ENCODE results near the gene WSCD1.

WSCD1 gene

DNA sequence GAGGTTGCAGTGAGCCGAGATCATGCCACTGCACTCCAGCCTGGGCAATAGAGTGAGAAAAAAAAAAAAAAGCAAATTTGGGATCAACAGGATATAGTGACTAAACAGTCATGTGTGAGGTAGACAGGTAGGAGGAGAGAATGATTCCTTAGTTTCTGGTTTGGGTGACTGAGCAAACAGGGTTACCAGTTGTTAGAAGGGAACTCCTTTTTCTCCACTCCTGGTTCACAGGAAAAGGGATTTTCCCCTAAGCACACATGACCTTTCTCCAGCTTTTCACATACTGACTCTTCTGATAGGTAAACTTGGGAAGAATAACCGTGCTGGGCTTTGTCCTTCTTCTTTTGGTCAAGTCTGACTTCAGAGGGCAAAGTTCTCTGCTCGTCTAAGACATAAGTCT is 17.3 kb upstream of the WSCD1 start:
- TF ChIP-seq POLR2AphosphoS5 (IDR thresholded peaks at IDR 0.05; ENCODE audit: borderline replicate concordance, low read depth, low read length) (no peak), FOXP2 (optimal IDR thresholded peaks at IDR 0.05; ENCODE audit: control extremely low read depth, extremely low read length, insufficient read depth) (no peak), EZH2 (IDR thresholded peaks at IDR 0.05) (no peak)
- Histone ChIP-seq H3K9ac (ENCODE audit: insufficient read length) (no peak overlapping the region), H3K4me3 (no peak overlapping the region), H3K9me3 (ENCODE audit: low read depth, low read length) (no peaks in the 10 kb centered on the region), H3K27ac (no peak overlapping the region), H3K36me3 (ENCODE audit: insufficient read depth, low read length) (no peaks in the 10 kb centered on the region)
- DNase-seq (ENCODE audit: low read depth, low spot score): no peak

DNA sequence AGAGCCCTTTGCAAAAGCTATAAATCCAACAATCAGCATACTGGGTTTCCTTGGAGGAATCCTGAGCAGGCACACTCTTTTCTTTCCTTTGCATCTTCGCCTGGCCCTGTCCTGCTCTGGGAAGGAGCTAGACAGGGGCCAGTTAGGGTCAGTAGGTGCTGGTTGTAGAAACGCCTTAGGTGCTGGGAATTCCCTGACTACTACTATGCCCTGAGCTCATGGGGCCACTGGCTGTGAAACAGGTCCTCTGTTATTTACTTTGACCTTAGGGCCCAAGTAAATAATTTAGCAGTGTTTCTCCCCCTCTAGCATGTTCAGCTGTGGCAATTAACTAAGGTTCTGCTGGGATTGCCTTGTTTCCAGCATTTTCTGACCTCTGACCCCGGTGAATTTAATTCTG is 15.8 kb upstream of the WSCD1 start:
- Histone ChIP-seq H3K27ac (no peak overlapping the region), H3K9ac (ENCODE audit: insufficient read length) (no peak overlapping the region), H3K36me3 (ENCODE audit: insufficient read depth, low read length) (no peaks in the 10 kb centered on the region), H3K4me3 (no peak overlapping the region), H3K9me3 (ENCODE audit: low read depth, low read length) (no peaks in the 10 kb centered on the region)
- no peak for DNase-seq (ENCODE audit: low read depth, low spot score)
- TF ChIP-seq POLR2AphosphoS5 (IDR thresholded peaks at IDR 0.05; ENCODE audit: borderline replicate concordance, low read depth, low read length) (no peak), FOXP2 (optimal IDR thresholded peaks at IDR 0.05; ENCODE audit: control extremely low read depth, extremely low read length, insufficient read depth) (no peak), EZH2 (IDR thresholded peaks at IDR 0.05) (no peak)

GRCh38 chr17:6056104-6056503 is 14.1 kb upstream of the WSCD1 start:
- Histone ChIP-seq H3K4me3 (no peak overlapping the region), H3K27ac (no peak overlapping the region), H3K9me3 (ENCODE audit: low read depth, low read length) (no peaks in the 10 kb centered on the region), H3K36me3 (ENCODE audit: insufficient read depth, low read length) (no peaks in the 10 kb centered on the region), H3K9ac (ENCODE audit: insufficient read length) (no peak overlapping the region)
- TF ChIP-seq FOXP2 (optimal IDR thresholded peaks at IDR 0.05; ENCODE audit: control extremely low read depth, extremely low read length, insufficient read depth): no peak
- TF ChIP-seq EZH2 (IDR thresholded peaks at IDR 0.05): no peak
- no peak for TF ChIP-seq POLR2AphosphoS5 (IDR thresholded peaks at IDR 0.05; ENCODE audit: borderline replicate concordance, low read depth, low read length)
- no peak for DNase-seq (ENCODE audit: low read depth, low spot score)

DNA sequence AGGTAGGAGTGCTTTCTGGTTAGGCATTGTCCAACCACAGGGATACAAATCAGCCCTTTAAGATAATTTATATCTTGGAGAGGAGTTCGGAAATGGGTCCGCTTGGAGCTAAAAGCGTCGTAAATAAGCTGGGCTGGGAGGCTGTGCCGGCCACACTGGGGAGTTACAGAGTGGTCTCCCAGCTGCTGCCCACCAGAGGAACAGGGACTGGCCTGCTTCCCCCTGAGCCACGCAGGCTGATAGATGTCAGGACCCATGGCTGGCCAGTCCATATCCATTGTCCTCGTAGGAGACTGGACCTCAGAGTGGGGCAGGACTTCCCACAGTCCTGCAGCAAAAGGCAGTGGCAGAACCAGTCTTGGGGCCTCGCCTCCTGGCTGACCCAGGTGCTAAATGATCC is 12.6 kb upstream of the WSCD1 start:
- H3K27ac ChIP-seq: no peak overlapping the region
- no peaks in the 10 kb centered on the region for H3K36me3 ChIP-seq (ENCODE audit: insufficient read depth, low read length)
- no peaks in the 10 kb centered on the region for H3K9me3 ChIP-seq (ENCODE audit: low read depth, low read length)
- TF ChIP-seq FOXP2 (optimal IDR thresholded peaks at IDR 0.05; ENCODE audit: control extremely low read depth, extremely low read length, insufficient read depth) (no peak), POLR2AphosphoS5 (IDR thresholded peaks at IDR 0.05; ENCODE audit: borderline replicate concordance, low read depth, low read length) (no peak), EZH2 (IDR thresholded peaks at IDR 0.05) (no peak)
- H3K9ac ChIP-seq (ENCODE audit: insufficient read length): no peak overlapping the region
- no peak overlapping the region for H3K4me3 ChIP-seq
- no peak for DNase-seq (ENCODE audit: low read depth, low spot score)

DNA sequence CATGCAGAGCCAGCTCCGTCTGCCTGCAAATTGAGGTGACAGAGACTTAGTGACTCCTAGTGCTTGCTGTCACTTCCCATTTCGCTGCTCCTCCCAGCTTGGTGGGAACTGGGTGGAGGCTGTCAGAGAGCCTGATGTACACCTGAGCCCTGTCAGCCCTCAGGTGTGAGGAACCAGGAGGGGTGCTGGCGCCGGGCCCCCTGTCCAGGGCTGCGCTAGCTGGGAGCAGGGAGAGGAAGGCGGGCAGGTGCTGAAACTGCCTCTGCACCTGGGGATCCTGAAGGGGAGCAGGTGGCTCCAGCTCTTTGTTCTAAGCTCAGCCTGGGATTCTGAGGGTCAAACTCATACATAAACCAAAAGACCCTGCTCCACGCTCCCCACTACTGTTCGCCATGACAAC is 10.8 kb upstream of the WSCD1 start:
- Histone ChIP-seq H3K36me3 (ENCODE audit: insufficient read depth, low read length) (no peaks in the 10 kb centered on the region), H3K27ac (no peak overlapping the region), H3K4me3 (no peak overlapping the region), H3K9ac (ENCODE audit: insufficient read length) (no peak overlapping the region), H3K9me3 (ENCODE audit: low read depth, low read length) (no peaks in the 10 kb centered on the region)
- DNase-seq (ENCODE audit: low read depth, low spot score): no peak
- TF ChIP-seq POLR2AphosphoS5 (IDR thresholded peaks at IDR 0.05; ENCODE audit: borderline replicate concordance, low read depth, low read length) (no peak), FOXP2 (optimal IDR thresholded peaks at IDR 0.05; ENCODE audit: control extremely low read depth, extremely low read length, insufficient read depth) (no peak)

- no peak overlapping the region for H3K27ac ChIP-seq
- TF ChIP-seq EZH2 (IDR thresholded peaks at IDR 0.05) (no peak), POLR2AphosphoS5 (IDR thresholded peaks at IDR 0.05; ENCODE audit: borderline replicate concordance, low read depth, low read length) (no peak), FOXP2 (optimal IDR thresholded peaks at IDR 0.05; ENCODE audit: control extremely low read depth, extremely low read length, insufficient read depth) (no peak)
- no peak overlapping the region for H3K9ac ChIP-seq (ENCODE audit: insufficient read length)
- H3K4me3 ChIP-seq: no peak overlapping the region
- no peaks in the 10 kb centered on the region for H3K36me3 ChIP-seq (ENCODE audit: insufficient read depth, low read length)
- H3K9me3 ChIP-seq (ENCODE audit: low read depth, low read length): no peaks in the 10 kb centered on the region
- no peak for DNase-seq (ENCODE audit: low read depth, low spot score)
These were observed 8.9 kb upstream of the WSCD1 start for GRCh38 chr17:6061290-6061689.

DNA sequence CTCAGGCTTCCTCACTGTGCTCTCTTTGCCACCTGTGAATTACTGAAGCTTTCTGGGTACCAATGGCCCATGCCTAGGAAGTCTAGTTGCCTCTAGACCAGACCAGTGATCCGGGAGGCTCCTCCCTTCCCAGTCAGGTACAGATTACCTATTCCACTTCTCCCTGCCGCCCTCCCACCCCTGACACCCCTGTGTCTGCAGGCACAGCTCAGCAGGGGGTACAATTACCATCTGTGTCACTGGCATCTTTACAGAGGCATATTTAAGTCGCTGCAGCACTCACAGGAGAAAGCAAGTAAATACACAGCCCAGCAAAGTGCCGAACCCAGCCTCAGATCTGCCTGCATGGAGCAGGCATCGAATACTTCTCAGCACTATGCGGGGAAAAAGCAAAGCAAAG is 5.3 kb upstream of the WSCD1 start:
- H3K27ac ChIP-seq: no peak overlapping the region
- no peak for DNase-seq (ENCODE audit: low read depth, low spot score)
- no peak overlapping the region for H3K4me3 ChIP-seq
- TF ChIP-seq POLR2AphosphoS5 (IDR thresholded peaks at IDR 0.05; ENCODE audit: borderline replicate concordance, low read depth, low read length): no peak
- no peak for TF ChIP-seq EZH2 (IDR thresholded peaks at IDR 0.05)
- TF ChIP-seq FOXP2 (optimal IDR thresholded peaks at IDR 0.05; ENCODE audit: control extremely low read depth, extremely low read length, insufficient read depth): no peak
- no peak overlapping the region for H3K9ac ChIP-seq (ENCODE audit: insufficient read length)
- no peaks in the 10 kb centered on the region for H3K36me3 ChIP-seq (ENCODE audit: insufficient read depth, low read length)
- H3K9me3 ChIP-seq (ENCODE audit: low read depth, low read length): no peaks in the 10 kb centered on the region

DNA sequence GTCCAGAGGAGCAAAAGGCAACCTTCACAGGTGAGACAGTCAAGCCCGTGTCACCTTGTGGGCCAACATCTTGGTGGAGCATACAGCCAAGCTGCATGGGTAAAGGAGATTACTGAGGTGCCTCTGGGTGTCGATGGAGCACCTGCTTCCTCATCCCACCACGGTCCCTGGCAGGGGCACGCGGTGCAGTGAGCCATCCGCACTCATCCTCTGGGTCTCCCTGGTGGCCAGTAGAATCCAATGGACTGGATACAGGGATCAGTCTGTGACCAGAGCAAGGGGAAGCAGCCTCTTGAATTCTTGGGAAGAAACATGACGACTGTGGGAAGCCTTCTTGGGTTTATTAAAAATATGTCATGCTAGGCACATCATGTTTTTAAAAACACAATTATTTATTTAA is 4.8 kb upstream of the WSCD1 start:
- DNase-seq (ENCODE audit: low read depth, low spot score): no peak
- TF ChIP-seq POLR2AphosphoS5 (IDR thresholded peaks at IDR 0.05; ENCODE audit: borderline replicate concordance, low read depth, low read length) (no peak), FOXP2 (optimal IDR thresholded peaks at IDR 0.05; ENCODE audit: control extremely low read depth, extremely low read length, insufficient read depth) (no peak), EZH2 (IDR thresholded peaks at IDR 0.05) (no peak)
- Histone ChIP-seq H3K9me3 (ENCODE audit: low read depth, low read length) (no peaks in the 10 kb centered on the region), H3K36me3 (ENCODE audit: insufficient read depth, low read length) (no peaks in the 10 kb centered on the region), H3K9ac (ENCODE audit: insufficient read length) (no peak overlapping the region), H3K27ac (no peak overlapping the region), H3K4me3 (no peak overlapping the region)

DNA sequence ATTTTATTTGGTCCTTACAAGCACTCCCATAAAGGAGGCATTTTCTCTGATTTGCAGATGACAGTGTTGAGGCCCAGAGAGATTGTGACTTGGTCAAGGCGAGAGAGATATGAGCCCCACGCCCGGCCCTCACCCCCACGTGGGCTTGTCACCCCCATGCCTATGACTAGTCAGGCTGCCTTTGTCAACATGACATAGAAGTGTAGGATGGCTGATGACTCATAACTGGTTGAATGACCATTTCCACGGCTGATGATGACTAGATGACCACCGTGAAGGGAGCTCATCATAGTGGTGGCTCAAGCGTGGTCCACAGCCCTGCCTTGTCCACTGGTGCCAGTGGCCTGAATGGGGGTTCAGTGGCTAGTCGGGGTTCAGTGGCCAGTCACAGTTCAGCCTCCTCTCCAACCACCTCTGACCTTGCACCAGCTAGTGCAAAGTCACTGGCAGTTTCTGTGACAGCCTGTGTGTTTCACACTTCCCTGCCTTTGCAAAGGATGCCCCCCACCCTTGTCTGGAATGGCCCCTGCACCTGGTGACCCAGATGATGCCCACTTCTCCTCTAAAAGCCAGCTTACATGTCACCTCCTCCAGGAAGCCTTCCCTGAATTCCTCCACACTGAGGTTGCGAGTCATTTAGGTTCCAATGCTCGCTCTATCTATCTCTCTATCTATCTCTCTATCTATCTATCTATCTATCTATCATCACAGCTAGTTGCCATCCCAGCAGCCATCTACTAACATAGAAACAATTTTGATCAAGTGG is 3.8 kb upstream of the WSCD1 start:
- Histone ChIP-seq H3K9ac (ENCODE audit: insufficient read length) (no peak overlapping the region), H3K36me3 (ENCODE audit: insufficient read depth, low read length) (no peaks in the 10 kb centered on the region), H3K9me3 (ENCODE audit: low read depth, low read length) (no peaks in the 10 kb centered on the region), H3K4me3 (no peak overlapping the region), H3K27ac (no peak overlapping the region)
- no peak for DNase-seq (ENCODE audit: low read depth, low spot score)
- no peak for TF ChIP-seq EZH2 (IDR thresholded peaks at IDR 0.05)
- TF ChIP-seq FOXP2 (optimal IDR thresholded peaks at IDR 0.05; ENCODE audit: control extremely low read depth, extremely low read length, insufficient read depth): no peak
- TF ChIP-seq POLR2AphosphoS5 (IDR thresholded peaks at IDR 0.05; ENCODE audit: borderline replicate concordance, low read depth, low read length): no peak
